ENCODE results near the gene TIGD3. TPM values are rescaled to one million over a fixed set of nuclear protein-coding genes. Genes with fewer than 3 reads are reported as not detected.

Gene TIGD3
- total RNA-seq, 1 donor from 2014 or later: 0.43 TPM

DNA sequence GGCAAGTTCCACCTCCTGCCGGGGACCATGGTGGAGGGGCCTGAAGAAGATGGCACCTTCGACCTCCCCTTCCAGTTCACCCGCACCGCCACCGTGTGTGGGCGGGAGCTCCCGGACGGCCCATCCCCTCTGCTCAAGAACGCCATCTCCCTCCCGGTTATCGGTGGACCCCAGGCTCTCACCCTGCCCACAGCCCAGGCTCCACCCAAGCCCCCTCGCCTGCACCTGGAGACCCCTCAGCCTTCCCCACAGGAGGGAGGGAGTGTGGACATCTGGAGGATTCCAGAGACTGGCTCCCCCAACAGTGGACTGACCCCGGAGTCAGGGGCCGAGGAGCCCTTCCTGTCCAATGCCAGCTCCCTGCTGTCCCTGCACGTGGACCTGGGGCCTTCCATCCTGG is 33.5 kb upstream of the TIGD3 start:
- Histone ChIP-seq H3K27ac (peak overlapping the region; percentile 11), H3K4me1 (peaks cover 23% of the 10 kb centered on the region)
- no peak for DNase-seq

DNA sequence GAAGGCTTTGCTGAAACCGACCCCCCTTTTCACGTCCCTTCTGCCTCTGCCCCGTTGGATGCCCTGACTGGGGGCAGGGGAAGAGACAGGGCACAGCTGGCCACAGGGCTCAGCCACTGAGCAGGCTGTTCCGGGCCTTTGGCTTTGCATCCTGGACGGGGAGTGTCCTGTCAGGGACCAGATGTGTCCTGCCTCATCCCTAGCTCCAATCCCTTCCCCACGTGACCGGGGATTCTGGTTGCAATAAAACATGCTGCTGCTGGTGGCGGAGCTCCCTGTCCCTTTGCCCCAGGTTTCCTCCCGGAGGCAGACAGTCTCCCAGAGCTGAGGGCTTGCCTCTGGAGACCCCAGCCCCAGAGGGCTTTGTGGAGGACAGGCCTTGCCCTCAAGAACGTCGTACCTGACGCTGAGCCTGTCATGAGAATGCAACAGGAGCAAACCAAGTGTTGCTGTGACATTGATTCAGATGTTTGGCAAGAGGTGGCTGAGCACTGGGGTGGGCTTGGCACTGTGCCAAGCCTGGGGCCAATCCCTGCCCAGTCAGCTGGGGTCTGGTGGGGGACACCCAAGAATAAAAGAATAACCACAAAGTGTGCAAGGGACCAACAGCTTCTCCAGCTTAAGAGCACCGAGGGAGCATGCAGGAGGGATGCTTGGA is 32.6 kb upstream of the TIGD3 start:
- ATAC-seq: peak; percentile 32
- no peaks in the 10 kb centered on the region for H3K9me3 ChIP-seq
- DNase-seq: no peak
- intact Hi-C loops (cut with DNase I): no loop called here
- H3K4me1 ChIP-seq: peaks cover 23% of the 10 kb centered on the region
- no peak overlapping the region for H3K4me3 ChIP-seq
- H3K36me3 ChIP-seq: peaks cover 28% of the 10 kb centered on the region
- TF ChIP-seq, protein P1, sequence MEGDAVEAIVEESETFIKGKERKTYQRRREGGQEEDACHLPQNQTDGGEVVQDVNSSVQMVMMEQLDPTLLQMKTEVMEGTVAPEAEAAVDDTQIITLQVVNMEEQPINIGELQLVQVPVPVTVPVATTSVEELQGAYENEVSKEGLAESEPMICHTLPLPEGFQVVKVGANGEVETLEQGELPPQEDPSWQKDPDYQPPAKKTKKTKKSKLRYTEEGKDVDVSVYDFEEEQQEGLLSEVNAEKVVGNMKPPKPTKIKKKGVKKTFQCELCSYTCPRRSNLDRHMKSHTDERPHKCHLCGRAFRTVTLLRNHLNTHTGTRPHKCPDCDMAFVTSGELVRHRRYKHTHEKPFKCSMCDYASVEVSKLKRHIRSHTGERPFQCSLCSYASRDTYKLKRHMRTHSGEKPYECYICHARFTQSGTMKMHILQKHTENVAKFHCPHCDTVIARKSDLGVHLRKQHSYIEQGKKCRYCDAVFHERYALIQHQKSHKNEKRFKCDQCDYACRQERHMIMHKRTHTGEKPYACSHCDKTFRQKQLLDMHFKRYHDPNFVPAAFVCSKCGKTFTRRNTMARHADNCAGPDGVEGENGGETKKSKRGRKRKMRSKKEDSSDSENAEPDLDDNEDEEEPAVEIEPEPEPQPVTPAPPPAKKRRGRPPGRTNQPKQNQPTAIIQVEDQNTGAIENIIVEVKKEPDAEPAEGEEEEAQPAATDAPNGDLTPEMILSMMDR (IDR thresholded peaks at IDR 0.05): no peak
- no peak overlapping the region for H3K27ac ChIP-seq
- H3K27me3 ChIP-seq: no peaks in the 10 kb centered on the region

More for the DNA sequence above, 33.5 kb upstream of the TIGD3 start:
- H3K27me3 ChIP-seq: no peaks in the 10 kb centered on the region
- intact Hi-C loops (cut with DNase I): no loop called here
- peaks cover 28% of the 10 kb centered on the region for H3K36me3 ChIP-seq
- no peak for ATAC-seq
- TF ChIP-seq, protein P1 (IDR thresholded peaks at IDR 0.05): no peak
- H3K4me3 ChIP-seq: no peak overlapping the region
- H3K9me3 ChIP-seq: no peaks in the 10 kb centered on the region

DNA sequence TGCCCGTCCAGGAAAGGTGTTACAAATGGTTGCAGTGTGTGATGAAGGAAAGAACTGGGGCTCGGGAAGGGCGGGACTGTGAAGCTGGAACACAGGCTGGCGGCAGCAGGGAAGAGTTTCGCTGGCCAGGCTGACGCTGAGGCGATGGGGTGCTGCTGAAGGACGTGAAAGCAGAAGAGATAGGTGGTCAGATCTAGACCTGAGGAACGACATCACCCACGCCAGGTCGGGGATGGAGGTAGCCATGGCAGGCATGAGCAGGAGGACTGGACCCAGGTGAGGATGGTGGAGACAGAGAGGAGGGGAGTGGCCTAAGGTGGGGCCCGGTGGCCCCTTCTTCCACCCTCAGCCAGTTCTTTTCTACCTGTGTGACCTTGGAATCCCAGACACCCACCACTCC is 30.7 kb upstream of the TIGD3 start:
- Histone ChIP-seq H3K27me3 (no peaks in the 10 kb centered on the region), H3K4me3 (no peak overlapping the region), H3K36me3 (peaks cover 28% of the 10 kb centered on the region), H3K9me3 (no peaks in the 10 kb centered on the region), H3K4me1 (peaks cover 23% of the 10 kb centered on the region), H3K27ac (no peak overlapping the region)
- TF ChIP-seq, protein P1 (IDR thresholded peaks at IDR 0.05): no peak
- ATAC-seq (no peak), DNase-seq (no peak)
- intact Hi-C loops (cut with DNase I): no loop called here

DNA sequence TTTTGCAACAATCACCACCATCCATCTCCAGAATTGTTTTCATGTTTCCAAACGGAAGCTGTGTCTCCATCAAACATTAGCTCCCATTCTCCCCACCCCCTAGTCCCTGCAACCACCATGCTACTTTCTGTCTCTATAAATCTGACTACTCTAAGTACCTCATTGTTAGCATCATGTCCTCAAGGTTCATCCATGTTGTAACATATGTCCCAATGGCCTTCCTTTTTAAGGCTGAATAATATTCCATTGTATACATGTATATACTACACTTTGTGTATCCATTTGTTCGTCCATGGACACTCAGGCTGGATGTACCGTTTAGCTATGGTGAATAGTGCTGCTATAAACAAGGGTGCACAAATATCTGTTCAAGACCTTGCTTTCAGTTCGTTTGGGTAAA is 29.1 kb upstream of the TIGD3 start:
- no peaks in the 10 kb centered on the region for H3K27me3 ChIP-seq
- ATAC-seq (no peak), DNase-seq (no peak)
- H3K4me3 ChIP-seq: no peak overlapping the region
- intact Hi-C loops (cut with DNase I): loop anchor here (5.0 kb wide), 1 partner anchor 48 kb away; no protein-coding TSS in a partner anchor
- TF ChIP-seq, protein P1 (IDR thresholded peaks at IDR 0.05): no peak
- H3K27ac ChIP-seq: no peak overlapping the region
- peaks cover 23% of the 10 kb centered on the region for H3K36me3 ChIP-seq
- H3K4me1 ChIP-seq: peaks cover 22% of the 10 kb centered on the region
- no peaks in the 10 kb centered on the region for H3K9me3 ChIP-seq

DNA sequence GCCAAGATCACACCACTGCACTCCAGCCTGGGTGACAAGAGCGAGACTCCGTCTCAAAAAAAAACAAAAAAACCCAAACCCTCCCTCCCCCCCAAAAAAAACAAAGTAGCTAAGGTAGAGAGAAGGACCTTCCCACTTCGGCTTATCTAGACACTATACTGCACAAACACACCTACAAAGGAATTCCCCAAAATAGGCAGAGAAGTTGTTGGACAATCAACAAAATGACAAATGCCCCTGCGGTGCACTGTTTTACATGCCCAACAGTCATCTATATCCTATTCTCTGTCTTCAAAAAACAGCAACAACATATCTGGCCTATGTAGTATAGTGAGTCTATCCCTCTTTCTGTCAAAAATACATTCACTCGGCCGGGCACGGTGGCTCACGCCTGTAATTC is 27.5 kb upstream of the TIGD3 start:
- Histone ChIP-seq H3K4me1 (peaks cover 13% of the 10 kb centered on the region), H3K4me3 (no peak overlapping the region), H3K9me3 (no peaks in the 10 kb centered on the region), H3K36me3 (peaks cover 8% of the 10 kb centered on the region), H3K27me3 (no peaks in the 10 kb centered on the region), H3K27ac (no peak overlapping the region)
- DNase-seq: no peak
- TF ChIP-seq, protein P1 (IDR thresholded peaks at IDR 0.05): no peak
- ATAC-seq: no peak
- intact Hi-C loops (cut with DNase I): loop anchor here (5.0 kb wide), 1 partner anchor 50 kb away; no protein-coding TSS in a partner anchor

Data from upper lobe of right lung (tissue), 1 donor.